Adrenal gland (tissue), 12 donors: ENCODE results near the gene FRMD3. TPM values are rescaled to one million over a fixed set of nuclear protein-coding genes. Genes with fewer than 3 reads are reported as not detected.

ENCODE experiments used
- DNase-seq, 7 donors: peaks; one replicate each; pipeline ENCODE4 v3.0.0-alpha.2; 2019 to 2020
- H3K27ac ChIP-seq, 5 donors: fragments of 200-600 bp; sonication (generic) in 4 of 5; 1 replicate in 3 of 5; 2 replicates in 2 of 5; pipeline versions ENCODE4 v1.5.1 to v1.8.0; 2016 to 2020; ENCODE audit warnings: mild to moderate bottlenecking in 1 of 5
- H3K27me3 ChIP-seq: fragments of 200-600 bp; 2 replicates; pipeline ENCODE4 v1.8.0; 2021
- H3K36me3 ChIP-seq, 2 donors: fragments of 200-600 bp; replicated peaks in 1 of 2; 1 replicate in 1 of 2; 2 replicates in 1 of 2; pipeline versions ENCODE4 v1.5.1 to v1.8.0; 2018 to 2022
- H3K4me1 ChIP-seq, 2 donors: fragments of 200-600 bp; replicated peaks in 1 of 2; 1 replicate in 1 of 2; 2 replicates in 1 of 2; pipeline versions ENCODE4 v1.5.1 to v1.8.0; 2018 to 2021
- H3K4me3 ChIP-seq, 4 donors: fragments of 200-600 bp; sonication (generic) in 3 of 4; one replicate each; pipeline ENCODE4 v1.5.1; 2016 to 2018
- H3K9me3 ChIP-seq, 3 donors: fragments of 200-600 bp; sonication (generic) in 1 of 3; replicated peaks in 1 of 3; 1 replicate in 2 of 3; 2 replicates in 1 of 3; pipeline versions ENCODE4 v1.5.1 to v1.8.0; 2016 to 2021
- POLR2A ChIP-seq, 2 donors: fragments of 450-650 bp; IDR thresholded peaks; one replicate each; pipeline ENCODE4 v1.6.1; 2017; ENCODE audit warnings: antibody characterized with exemption in 2 of 2, mild to moderate bottlenecking in 2 of 2, moderate library complexity in 1 of 2
- WGBS, 4 donors: extraction: QIAGEN DNeasy Blood & Tissue Kit in 2 of 4; methylation state at CpG; one replicate each; pipeline versions ENCODE4 v1.1.5 to v1.1.7; 2013 to 2017; 5-methylcytosine and 5-hydroxymethylcytosine counted together
- intact Hi-C, 2 donors: fragments of 100-400 bp; cut with DNase I; formaldehyde crosslinking; loops; one replicate each; pipeline versions ENCODE4 v1.14.1 to v1.15.0; 2022 to 2023
- polyA plus RNA-seq, 3 donors: library from polyadenylated mRNA; stranded (reverse); fragments of 200-250 nt in 2 of 3; fragments of 350-450 nt in 1 of 3; fragmentation: Illumina TruSeq in 1 of 3; extraction: RNeasy Lipid Tissue Mini Kit (QIAGEN cat#74804) in 1 of 3; gene quantifications; one replicate each; pipeline ENCODE4 v1.2.3, GENCODE V29; 2013 to 2014
- total RNA-seq, 9 donors: library from RNA; depleted of rRNA in 4 of 9; stranded (reverse); fragments of >200 nt in 4 of 9; fragments of 120-200 nt in 1 of 9; fragmentation: NEBNext Ultra II Directional in 1 of 9; extraction: Animal tissue kit (Norgen Biotek cat#: 25700) in 1 of 9; gene quantifications; one replicate each; pipeline versions ENCODE4 v1.1.0 to v1.2.4, GENCODE V29; 2013 to 2023
- TF ChIP-seq, protein P1 (sequence below), 6 experiments: fragments of 450-650 bp in 4 of 6; fragments of 200-600 bp in 2 of 6; sonication (generic) in 1 of 6; IDR thresholded peaks; 1 replicate in 5 of 6; 2 replicates in 1 of 6; pipeline versions ENCODE4 v1.5.1 to v1.8.0; 2016 to 2021; ENCODE audit warnings: antibody characterized with exemption in 6 of 6, mild to moderate bottlenecking in 2 of 6, moderate library complexity in 1 of 6
- donor health status: healthy with polysubstance abuse.
- donor health status: Bipolar disorder and iron deficiency.
- donor health status: DM: yes; HTN: yes; CAD: no.
- donor health status: DM: no; HTN: no; CAD: no.
- donor health status: DM: no; HTN: no; CAD: no.
- donor health status: DM: yes; HTN: yes; CAD: no.

Gene FRMD3
- total and polyA plus RNA-seq, 12 donors, result 1.8 to 32.9 (median 13.6) TPM

DNA sequence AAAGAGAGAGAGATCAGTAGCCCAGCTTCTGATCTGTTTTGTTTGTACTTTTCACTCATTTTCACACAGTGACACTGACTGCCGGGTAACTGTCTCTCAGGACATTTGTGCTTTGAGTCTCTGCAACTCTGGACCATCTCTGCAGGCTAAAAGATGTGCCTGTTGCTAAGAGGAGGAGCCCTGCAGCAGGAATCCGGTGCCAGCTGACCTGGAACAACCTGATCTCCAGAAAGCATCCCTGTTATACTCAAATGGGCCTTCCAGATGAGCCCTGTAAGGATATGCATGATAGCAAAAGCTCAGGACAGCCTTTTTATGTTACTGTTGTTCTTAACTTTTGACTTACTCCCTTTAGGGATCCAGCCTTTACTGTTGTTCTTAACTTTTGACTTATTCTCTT lies 304.6 kb downstream of the FRMD3 start:
- no peaks in the 10 kb centered on the region for H3K27me3 ChIP-seq
- TF ChIP-seq POLR2A (IDR thresholded peaks at IDR 0.05), result no peak
- TF ChIP-seq, protein P1, sequence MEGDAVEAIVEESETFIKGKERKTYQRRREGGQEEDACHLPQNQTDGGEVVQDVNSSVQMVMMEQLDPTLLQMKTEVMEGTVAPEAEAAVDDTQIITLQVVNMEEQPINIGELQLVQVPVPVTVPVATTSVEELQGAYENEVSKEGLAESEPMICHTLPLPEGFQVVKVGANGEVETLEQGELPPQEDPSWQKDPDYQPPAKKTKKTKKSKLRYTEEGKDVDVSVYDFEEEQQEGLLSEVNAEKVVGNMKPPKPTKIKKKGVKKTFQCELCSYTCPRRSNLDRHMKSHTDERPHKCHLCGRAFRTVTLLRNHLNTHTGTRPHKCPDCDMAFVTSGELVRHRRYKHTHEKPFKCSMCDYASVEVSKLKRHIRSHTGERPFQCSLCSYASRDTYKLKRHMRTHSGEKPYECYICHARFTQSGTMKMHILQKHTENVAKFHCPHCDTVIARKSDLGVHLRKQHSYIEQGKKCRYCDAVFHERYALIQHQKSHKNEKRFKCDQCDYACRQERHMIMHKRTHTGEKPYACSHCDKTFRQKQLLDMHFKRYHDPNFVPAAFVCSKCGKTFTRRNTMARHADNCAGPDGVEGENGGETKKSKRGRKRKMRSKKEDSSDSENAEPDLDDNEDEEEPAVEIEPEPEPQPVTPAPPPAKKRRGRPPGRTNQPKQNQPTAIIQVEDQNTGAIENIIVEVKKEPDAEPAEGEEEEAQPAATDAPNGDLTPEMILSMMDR (IDR thresholded peaks at IDR 0.05), result no peak
- H3K27ac ChIP-seq, result no peak overlapping the region
- H3K4me3 ChIP-seq, result no peak overlapping the region
- DNase-seq, result no peak
- no peaks in the 10 kb centered on the region for H3K9me3 ChIP-seq
- 73 to 83% (median 79%) methylated on average over 2 of the region's 2 CpGs for WGBS, 4 donors
- intact Hi-C loops, result no loop called here
- H3K4me1 ChIP-seq, result peaks cover 0 to 5% of the 10 kb centered on the region in 2 donors
- H3K36me3 ChIP-seq, result no peaks in the 10 kb centered on the region

DNA sequence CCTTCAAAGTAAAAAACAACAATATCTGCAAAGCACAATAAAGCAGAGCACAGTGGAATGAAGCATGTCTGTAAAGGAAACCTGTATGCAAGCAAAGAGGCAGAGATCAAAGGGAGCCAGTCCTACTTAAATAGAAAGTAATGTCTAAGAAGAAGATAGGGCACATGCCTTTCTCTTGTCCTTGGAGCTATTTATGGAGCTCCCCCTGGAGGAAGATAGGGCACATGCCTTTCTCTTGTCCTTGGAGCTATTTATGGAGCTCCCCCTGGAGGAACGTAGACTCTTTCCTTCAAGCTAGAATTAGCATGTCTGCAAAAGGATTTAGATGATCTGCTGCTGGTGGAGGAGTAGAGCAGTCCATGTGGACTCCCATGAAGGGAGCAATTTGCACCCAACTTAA lies 307.2 kb downstream of the FRMD3 start:
- WGBS, 4 donors, result 17 to 38% (median 23%) methylated on average over 1 of the region's 1 CpG
- no peaks in the 10 kb centered on the region for H3K36me3 ChIP-seq
- intact Hi-C loops, result no loop called here
- TF ChIP-seq POLR2A (IDR thresholded peaks at IDR 0.05), result no peak
- TF ChIP-seq, protein P1 (IDR thresholded peaks at IDR 0.05), result no peak
- no peaks in the 10 kb centered on the region for H3K9me3 ChIP-seq
- H3K4me3 ChIP-seq, result no peak overlapping the region
- DNase-seq, result no peak
- H3K27me3 ChIP-seq, result no peaks in the 10 kb centered on the region
- no peak overlapping the region for H3K27ac ChIP-seq
- peaks cover 0 to 5% of the 10 kb centered on the region in 2 donors for H3K4me1 ChIP-seq

DNA sequence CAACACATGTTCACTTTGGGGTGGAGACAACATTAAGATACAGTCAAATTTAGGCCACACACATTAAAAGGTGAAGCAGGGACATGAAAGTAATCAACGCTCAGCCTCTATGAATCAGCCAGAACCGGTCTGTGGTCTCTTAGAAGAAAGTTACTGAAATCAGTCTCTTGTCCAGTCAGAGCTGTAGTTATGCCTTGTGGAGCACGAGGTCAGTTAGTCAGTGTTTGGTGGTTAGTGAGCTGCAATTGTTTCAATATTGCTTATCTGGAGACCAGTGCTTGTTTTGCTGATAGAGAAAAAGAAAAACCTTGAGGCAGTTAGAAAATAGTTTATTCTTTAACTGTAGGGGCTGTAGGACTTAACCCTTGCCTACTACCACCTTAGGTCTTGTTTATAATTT lies 317.5 kb downstream of the FRMD3 start:
- peak in 5 of 7 donors; percentile 35 to 59 (median 39) for DNase-seq
- 20 to 26% (median 22%) methylated on average over 3 of the region's 3 CpGs for WGBS, 4 donors
- peaks cover 13 to 17% of the 10 kb centered on the region in 2 donors for H3K4me1 ChIP-seq
- H3K27me3 ChIP-seq, result no peaks in the 10 kb centered on the region
- TF ChIP-seq, protein P1 (IDR thresholded peaks at IDR 0.05), result no peak
- TF ChIP-seq POLR2A (IDR thresholded peaks at IDR 0.05), result peak in 1 of 2 donors; percentile 55
- H3K9me3 ChIP-seq, result no peaks in the 10 kb centered on the region
- no peak overlapping the region for H3K4me3 ChIP-seq
- H3K27ac ChIP-seq, result peak overlapping the region in 4 of 5 donors; percentile 77 to 88 (median 82)
- intact Hi-C loops, result no loop called here
- H3K36me3 ChIP-seq, result no peaks in the 10 kb centered on the region

DNA sequence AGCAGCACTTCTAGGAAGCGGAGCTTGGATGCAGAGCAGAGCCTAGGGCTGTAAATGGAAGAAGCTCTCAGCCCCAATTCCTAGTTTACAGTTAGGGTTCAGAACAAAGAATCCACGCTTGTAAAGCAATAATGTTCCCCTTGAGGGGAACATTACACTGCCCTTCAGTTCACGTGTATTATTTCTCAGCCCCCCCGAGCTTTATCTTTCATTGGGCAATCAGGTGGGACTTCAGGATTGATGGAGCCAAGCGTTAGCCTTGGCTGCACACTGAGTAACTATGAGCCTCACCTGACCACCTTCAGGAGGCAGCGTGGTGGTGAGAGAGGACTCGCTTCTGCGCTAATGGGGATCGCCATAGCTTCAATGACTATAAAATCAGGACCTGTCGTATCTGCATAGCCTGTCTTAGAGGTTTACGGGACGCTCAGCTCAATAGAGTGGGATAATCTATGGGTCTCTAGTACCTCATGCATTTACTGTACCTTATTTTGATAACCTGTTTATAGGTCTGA lies 318.2 kb downstream of the FRMD3 start:
- no peaks in the 10 kb centered on the region for H3K36me3 ChIP-seq
- peaks cover 13 to 17% of the 10 kb centered on the region in 2 donors for H3K4me1 ChIP-seq
- H3K9me3 ChIP-seq, result no peaks in the 10 kb centered on the region
- peak overlapping the region in 4 of 5 donors; percentile 77 to 88 (median 82) for H3K27ac ChIP-seq
- H3K27me3 ChIP-seq, result no peaks in the 10 kb centered on the region
- TF ChIP-seq, protein P1 (IDR thresholded peaks at IDR 0.05), result no peak
- no peak for TF ChIP-seq POLR2A (IDR thresholded peaks at IDR 0.05)
- H3K4me3 ChIP-seq, result peak overlapping the region in 3 of 4 donors; percentile 16 to 60 (median 30)
- intact Hi-C loops, result loop anchor here (5.0 to 10.0 kb wide), 2 partner anchors 105 to 322 kb away; no protein-coding TSS in a partner anchor
- WGBS, 4 donors, result 23 to 51% (median 46%) methylated on average over 8 to 12 of the region's 12 CpGs
- peak in 1 of 7 donors; percentile 31 for DNase-seq
